ENCODE measurements around the gene CD300LG.

GRCh38 chr17:43868226-43868994, 21.4 kb downstream of the CD300LG start:
- TF ChIP-seq, protein P1, sequence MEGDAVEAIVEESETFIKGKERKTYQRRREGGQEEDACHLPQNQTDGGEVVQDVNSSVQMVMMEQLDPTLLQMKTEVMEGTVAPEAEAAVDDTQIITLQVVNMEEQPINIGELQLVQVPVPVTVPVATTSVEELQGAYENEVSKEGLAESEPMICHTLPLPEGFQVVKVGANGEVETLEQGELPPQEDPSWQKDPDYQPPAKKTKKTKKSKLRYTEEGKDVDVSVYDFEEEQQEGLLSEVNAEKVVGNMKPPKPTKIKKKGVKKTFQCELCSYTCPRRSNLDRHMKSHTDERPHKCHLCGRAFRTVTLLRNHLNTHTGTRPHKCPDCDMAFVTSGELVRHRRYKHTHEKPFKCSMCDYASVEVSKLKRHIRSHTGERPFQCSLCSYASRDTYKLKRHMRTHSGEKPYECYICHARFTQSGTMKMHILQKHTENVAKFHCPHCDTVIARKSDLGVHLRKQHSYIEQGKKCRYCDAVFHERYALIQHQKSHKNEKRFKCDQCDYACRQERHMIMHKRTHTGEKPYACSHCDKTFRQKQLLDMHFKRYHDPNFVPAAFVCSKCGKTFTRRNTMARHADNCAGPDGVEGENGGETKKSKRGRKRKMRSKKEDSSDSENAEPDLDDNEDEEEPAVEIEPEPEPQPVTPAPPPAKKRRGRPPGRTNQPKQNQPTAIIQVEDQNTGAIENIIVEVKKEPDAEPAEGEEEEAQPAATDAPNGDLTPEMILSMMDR (optimal IDR thresholded peaks at IDR 0.05 in 1 of 3, IDR thresholded peaks at IDR 0.05 in 1 of 3, conservative IDR thresholded peaks at IDR 0.05 in 1 of 3; ENCODE audit: extremely low read depth in 1 of 3, insufficient read depth in 2 of 3, low read length in 3 of 3): no peak
- no peak for TF ChIP-seq EZH2 (IDR thresholded peaks at IDR 0.05; ENCODE audit: low read length)
